HCT116 (cell line): Measurements from ENCODE around the gene SLC25A22. TPM values are rescaled to one million over a fixed set of nuclear protein-coding genes. Genes with fewer than 3 reads are reported as not detected.
A peak's percentile ranks its signal among the peaks of the same experiment; 100 is the strongest.

Experiments used
- ATAC-seq: fragments of 200-7000 bp; cut with Tn5 transposase; 2 replicates; pipeline ENCODE4 v1.9.1; 2020; ENCODE audit warnings: mild to moderate bottlenecking, moderate library complexity
- BruUV-seq: library from RNA; stranded (reverse); fragments of 400-500 nt; replicated peaks from 2 replicates; lab custom pipeline; 2021; lab: Mats Ljungman, UMichigan
- CTCF ChIA-PET: fragments of 300-600 bp; sonication (Branson Sonifier 250); formaldehyde crosslinking; loops from one replicate; lab custom pipeline; 2021; ENCODE audit warnings: antibody characterized with exemption; lab: Charles Lee
- POLR2A ChIA-PET: fragments of 300-600, 350-600 bp; sonication (Branson Sonifier 250); formaldehyde crosslinking; loops from one replicate; lab custom pipeline; 2021; ENCODE audit warnings: antibody characterized with exemption; lab: Charles Lee
- RAD21 ChIA-PET, 2 experiments: fragments of 300-600 bp; sonication (Branson Sonifier 250); formaldehyde crosslinking; loops; one replicate each; lab custom pipeline; 2023; ENCODE audit warnings: low total read pairs in 2 of 2; ENCODE audit not compliant: uncharacterized antibody in 2 of 2, unreplicated experiment in 2 of 2, low non-redundant PET in 1 of 2; lab: Charles Lee
- DNase-seq: peaks from one replicate; pipeline ENCODE4 v3.0.0-alpha.2; 2010; ENCODE audit warnings: low read depth, low spot score
- H2AFZ ChIP-seq: fragments of 200-600 bp; shearing (Covaris generic), sonication (generic); 2 replicates; pipeline ENCODE4 v1.6.1; 2017; ENCODE audit warnings: low read depth, mixed run types, mixed read lengths, antibody characterized with exemption, low read length; ENCODE audit not compliant: poor library complexity, severe bottlenecking
- H3K27ac ChIP-seq: 2 replicates; pipeline ENCODE4 v1.5.1; 2012; ENCODE audit warnings: low read depth, low read length
- H3K27me3 ChIP-seq: fragments of 200-600 bp; sonication (generic); 2 replicates; pipeline ENCODE4 v1.6.1; 2016; ENCODE audit warnings: mixed run types, low read length, mixed read lengths; ENCODE audit not compliant: insufficient read depth
- H3K36me3 ChIP-seq, 2 experiments: fragments of 200-500 bp in 1 of 2; fragments of 200-600 bp in 1 of 2; sonication (Bioruptor generic) in 1 of 2; sonication (generic) in 1 of 2; 2 replicates each; pipeline versions ENCODE4 v1.5.1 to v1.6.1; 2014 to 2016; ENCODE audit warnings: low read length in 2 of 2, inconsistent platforms in 1 of 2, mixed read lengths in 1 of 2, mixed run types in 1 of 2; ENCODE audit not compliant: insufficient read depth in 2 of 2, control insufficient read depth in 1 of 2
- H3K4me1 ChIP-seq, 2 experiments: fragments of 200-600 bp in 1 of 2; sonication (generic) in 1 of 2; 2 replicates each; pipeline versions ENCODE4 v1.5.1 to v1.6.1; 2012 to 2017; ENCODE audit warnings: low read length in 2 of 2, inconsistent platforms in 1 of 2, mild to moderate bottlenecking in 1 of 2, mixed read lengths in 1 of 2, mixed run types in 1 of 2, moderate library complexity in 1 of 2; ENCODE audit not compliant: insufficient read depth in 2 of 2, control insufficient read depth in 1 of 2
- H3K4me2 ChIP-seq: fragments of 200-600 bp; sonication (generic); 2 replicates; pipeline ENCODE4 v1.6.1; 2017; ENCODE audit warnings: mixed run types, low read length, mixed read lengths
- H3K4me3 ChIP-seq, 2 experiments: fragments of 200-600 bp in 1 of 2; sonication (generic) in 1 of 2; replicated peaks in 1 of 2; 2 replicates each; pipeline ENCODE4 v1.5.1; 2011 to 2016; ENCODE audit warnings: low read length in 2 of 2, control low read depth in 1 of 2, low read depth in 1 of 2, mild to moderate bottlenecking in 1 of 2, mixed read lengths in 1 of 2, mixed run types in 1 of 2
- H3K79me2 ChIP-seq: fragments of 200-600 bp; sonication (generic); 2 replicates; pipeline ENCODE4 v1.6.1; 2017; ENCODE audit warnings: mild to moderate bottlenecking, mixed run types, low read length, moderate library complexity, mixed read lengths; ENCODE audit not compliant: insufficient read depth
- H3K9ac ChIP-seq: fragments of 200-600 bp; sonication (generic); 2 replicates; pipeline ENCODE4 v1.6.1; 2016; ENCODE audit warnings: low read length, mixed read lengths
- H3K9me2 ChIP-seq: fragments of 200-600 bp; sonication (generic), shearing (Covaris generic); 2 replicates; pipeline ENCODE4 v1.6.1; 2017; ENCODE audit warnings: mixed run types, mild to moderate bottlenecking, moderate library complexity; ENCODE audit not compliant: insufficient read depth
- H3K9me3 ChIP-seq, 2 experiments: fragments of 200-500 bp in 1 of 2; fragments of 200-600 bp in 1 of 2; sonication (Bioruptor generic) in 1 of 2; sonication (generic) in 1 of 2; 2 replicates each; pipeline ENCODE4 v1.6.1; 2014 to 2017; ENCODE audit warnings: low read length in 2 of 2, mixed read lengths in 2 of 2, inconsistent platforms in 1 of 2, low read depth in 1 of 2, mild to moderate bottlenecking in 1 of 2, mixed run types in 1 of 2, moderate library complexity in 1 of 2; ENCODE audit not compliant: control insufficient read depth in 1 of 2, insufficient read depth in 1 of 2
- H4K20me1 ChIP-seq: fragments of 200-600 bp; sonication (generic), shearing (Covaris generic); 2 replicates; pipeline ENCODE4 v1.6.1; 2017; ENCODE audit warnings: mixed run types, mild to moderate bottlenecking, moderate library complexity; ENCODE audit not compliant: insufficient read depth
- ATF3 ChIP-seq: IDR thresholded peaks from 2 replicates; pipeline ENCODE4 v1.6.1; 2012
- CBX3 ChIP-seq: IDR thresholded peaks from 2 replicates; pipeline ENCODE4 v1.6.1; 2012; ENCODE audit warnings: low read depth
- EZH2 ChIP-seq: fragments of 200-600 bp; sonication (generic); IDR thresholded peaks from 2 replicates; pipeline ENCODE4 v1.6.1; 2017; ENCODE audit warnings: antibody characterized with exemption, mixed run types
- EZH2phosphoT487 ChIP-seq: fragments of 200-600 bp; IDR thresholded peaks from 2 replicates; pipeline ENCODE4 v1.6.1; 2018; ENCODE audit warnings: antibody characterized with exemption, borderline replicate concordance
- POLR2A ChIP-seq: IDR thresholded peaks from 2 replicates; pipeline ENCODE4 v1.7.0; 2011; ENCODE audit warnings: borderline replicate concordance; ENCODE audit not compliant: insufficient read depth, insufficient read length; ENCODE audit errors: extremely low read depth
- POLR2AphosphoS5 ChIP-seq: IDR thresholded peaks from 2 replicates; pipeline ENCODE4 v1.6.1; 2011; ENCODE audit warnings: mild to moderate bottlenecking, low read depth, low read length, moderate library complexity
- RAD21 ChIP-seq: IDR thresholded peaks from 2 replicates; pipeline ENCODE4 v1.6.1; 2012; ENCODE audit warnings: low read depth, mild to moderate bottlenecking
- SIN3A ChIP-seq: IDR thresholded peaks from 2 replicates; pipeline ENCODE4 v1.6.1; 2012; ENCODE audit warnings: low read depth
- SP1 ChIP-seq: IDR thresholded peaks from 2 replicates; pipeline ENCODE4 v1.6.1; 2012; ENCODE audit warnings: low read depth
- SRF ChIP-seq: IDR thresholded peaks from 2 replicates; pipeline ENCODE4 v1.6.1; 2012; ENCODE audit warnings: low read depth
- TCF7L2 ChIP-seq: IDR thresholded peaks from 2 replicates; pipeline ENCODE4 v1.7.0; 2011; ENCODE audit warnings: borderline replicate concordance, inconsistent platforms; ENCODE audit not compliant: insufficient read depth, insufficient read length; ENCODE audit errors: extremely low read depth
- YY1 ChIP-seq: IDR thresholded peaks from 2 replicates; pipeline ENCODE4 v1.6.1; 2011; ENCODE audit warnings: low read length, low read depth, moderate library complexity, mild to moderate bottlenecking; ENCODE audit not compliant: insufficient replicate concordance; ENCODE audit errors: extremely low read depth
- ZFX ChIP-seq: fragments of 450-650 bp; IDR thresholded peaks from 2 replicates; pipeline ENCODE4 v1.6.1; 2017
- ZNF274 ChIP-seq: fragments of 200-500 bp; sonication (Bioruptor generic); IDR thresholded peaks from 2 replicates; pipeline ENCODE4 v1.6.1; 2014; ENCODE audit warnings: mild to moderate bottlenecking, low read depth, low read length, inconsistent platforms
- intact Hi-C: fragments of 100-400 bp; cut with micrococcal nuclease; formaldehyde crosslinking; loops from 2 replicates; pipeline ENCODE4 v1.10.0; 2022
- total RNA-seq: library from RNA; stranded (reverse); gene quantifications from one replicate; pipeline ENCODE4 v1.2.1, GENCODE V29; 2021; ENCODE audit not compliant: unreplicated experiment

SLC25A22 gene
- total RNA-seq, 1 experiment from 2014 or later = 62.0 TPM

- no peaks in the 10 kb centered on the region for H3K27me3 ChIP-seq
- CTCF ChIA-PET = no interaction called here
- RAD21 ChIA-PET = no interaction called here
- no TSS peak for BruUV-seq
- no peak overlapping the region for H2AFZ ChIP-seq
- peaks cover 3 to 21% of the 10 kb centered on the region in 2 experiments; a peak in 2 of 4 replicates for H3K36me3 ChIP-seq
- H3K27ac ChIP-seq = peak overlapping the region; percentile 96
- peak overlapping the region; percentile 96 for H3K4me2 ChIP-seq
- TF ChIP-seq ZNF274 = no peak
- TF ChIP-seq SIN3A = no peak
- no peak for TF ChIP-seq POLR2A
- no peak for TF ChIP-seq RAD21
- no peak for TF ChIP-seq ZFX
- TF ChIP-seq YY1 = no peak
- TF ChIP-seq SP1 = no peak
- TF ChIP-seq ATF3 = no peak
- no peaks in the 10 kb centered on the region for H3K9me3 ChIP-seq
- ATAC-seq = peak; percentile 2; the same call in 1 of the 2 replicates
- peak overlapping the region; percentile 82 to 90 for H3K4me3 ChIP-seq
- peak overlapping the region; percentile 93 for H3K9ac ChIP-seq
- peaks cover 23 to 59% of the 10 kb centered on the region in 2 experiments for H3K4me1 ChIP-seq
- no peak for DNase-seq
- H4K20me1 ChIP-seq = peaks cover 6% of the 10 kb centered on the region; the same call in 1 of the 2 replicates
- intact Hi-C loops = no loop called here
- H3K79me2 ChIP-seq = peaks cover 54% of the 10 kb centered on the region
- POLR2A ChIA-PET = interaction anchor here (1.0 to 2.2 kb wide), 4 partner anchors 10 to 13 kb away, joined by 3 to 26 read pairs (median 10); partner anchors contain the start of gene PNPLA2
- no peaks in the 10 kb centered on the region for H3K9me2 ChIP-seq
Measured at GRCh38 chr11:833114-833791, 35.2 kb upstream of the SLC25A22 start.

- POLR2A ChIA-PET = interaction anchor here (1.0 to 1.2 kb wide), 2 partner anchors 10 to 13 kb away, joined by 3 to 9 read pairs; partner anchors contain the start of gene PNPLA2
- TF ChIP-seq SRF (no peak), POLR2AphosphoS5 (peak; percentile 63; the same call in 1 of the 2 replicates), EZH2 (no peak), TCF7L2 (no peak), YY1 (no peak), POLR2A (peak; percentile 43), CBX3 (no peak), EZH2phosphoT487 (no peak), ZFX (peak; percentile 66), ATF3 (no peak)
Measured at GRCh38 chr11:832529-833113, 34.5 kb upstream of the SLC25A22 start, which contains the start of gene CD151. Gene CD151, plus strand, starts transcription at chr11:832952. Its CDS starts 3,118 bp downstream, at chr11:836070.

More at GRCh38 chr11:832529-833113, 34.5 kb upstream of the SLC25A22 start, which contains the start of gene CD151:
- Histone ChIP-seq H3K9ac (peak within 1 kb of the TSS; percentile 95), H3K9me3 (no peaks in the 10 kb centered on the region), H3K79me2 (peaks cover 49% of the 10 kb centered on the region), H2AFZ (no peak within 1 kb of the TSS), H3K36me3 (peaks cover 0 to 16% of the 10 kb centered on the region in 2 experiments; a peak in 1 of 4 replicates), H4K20me1 (peaks cover 6% of the 10 kb centered on the region; the same call in 1 of the 2 replicates), H3K4me1 (peaks cover 26 to 59% of the 10 kb centered on the region in 2 experiments), H3K27me3 (no peaks in the 10 kb centered on the region), H3K9me2 (no peaks in the 10 kb centered on the region), H3K4me3 (peak within 1 kb of the TSS; percentile 82 to 90), H3K27ac (peak within 1 kb of the TSS; percentile 96), H3K4me2 (peak within 1 kb of the TSS; percentile 99)
- intact Hi-C loops = no loop called here
- no TSS peak for BruUV-seq
- no peak for DNase-seq
- RAD21 ChIA-PET = no interaction called here
- CTCF ChIA-PET = no interaction called here
- ATAC-seq = peak; percentile 55
